Thymus (tissue), 11 donors: Measurements from ENCODE around the gene TAS2R38. TPM values are rescaled to one million over a fixed set of nuclear protein-coding genes. Genes with fewer than 3 reads are reported as not detected.
"Not testable (repeated sequence)": the region's sequence is repeated elsewhere in the genome, so short reads cannot be mapped to it uniquely, and the experiment has no call there.

Source experiments
- DNase-seq, 9 donors: peaks; one replicate each; pipeline ENCODE4 v3.0.0-alpha.2; 2013; ENCODE audit warnings: low spot score in 9 of 9, low read depth in 6 of 9, missing footprints in 1 of 9
- H3K27ac ChIP-seq, 2 donors: one replicate each; pipeline ENCODE4 v1.5.1; 2013; ENCODE audit warnings: control low read depth in 1 of 2, low read depth in 1 of 2, low read length in 1 of 2, mild to moderate bottlenecking in 1 of 2, moderate library complexity in 1 of 2
- H3K27me3 ChIP-seq, 2 donors: one replicate each; pipeline ENCODE4 v1.5.1; 2013; ENCODE audit warnings: low read length in 1 of 2; ENCODE audit not compliant: control insufficient read depth in 2 of 2, insufficient read depth in 1 of 2
- H3K36me3 ChIP-seq, 2 donors: one replicate each; pipeline ENCODE4 v1.5.1; 2013; ENCODE audit warnings: low read length in 1 of 2, mild to moderate bottlenecking in 1 of 2, moderate library complexity in 1 of 2; ENCODE audit not compliant: control insufficient read depth in 2 of 2, insufficient read depth in 2 of 2
- H3K4me1 ChIP-seq, 2 donors: one replicate each; pipeline ENCODE4 v1.5.1; 2013; ENCODE audit warnings: low read length in 2 of 2; ENCODE audit not compliant: control insufficient read depth in 2 of 2, insufficient read depth in 2 of 2
- H3K4me3 ChIP-seq, 2 donors: one replicate each; pipeline ENCODE4 v1.5.1; 2013; ENCODE audit warnings: low read length in 2 of 2, control low read depth in 1 of 2, mild to moderate bottlenecking in 1 of 2
- H3K9me3 ChIP-seq, 2 donors: one replicate each; pipeline ENCODE4 v1.5.1; 2013; ENCODE audit warnings: low read length in 1 of 2, mild to moderate bottlenecking in 1 of 2; ENCODE audit not compliant: control insufficient read depth in 2 of 2, insufficient read depth in 1 of 2
- WGBS: extraction: QIAGEN DNeasy Blood & Tissue Kit; methylation state at CpG from one replicate; pipeline ENCODE4 v1.1.7; 2013; 5-methylcytosine and 5-hydroxymethylcytosine counted together
- polyA plus RNA-seq: library from polyadenylated mRNA; stranded (reverse); fragments of 200-250 nt; gene quantifications from one replicate; pipeline ENCODE4 v1.2.3, GENCODE V29; 2013
- total RNA-seq: library from RNA; stranded (reverse); fragments of 120-200 nt; gene quantifications from one replicate; pipeline ENCODE4 v1.2.4, GENCODE V29; 2013
- donor health status: healthy.

TAS2R38 gene
- total and polyA plus RNA-seq, 2 donors: 0.05 TPM; not detected in 1

- no peaks in the 10 kb centered on the region for H3K36me3 ChIP-seq
- no peaks in the 10 kb centered on the region for H3K9me3 ChIP-seq
- no peak overlapping the region for H3K4me3 ChIP-seq
- H3K27me3 ChIP-seq: no peaks in the 10 kb centered on the region
- H3K27ac ChIP-seq: no peak overlapping the region
- 98% methylated on average over 3 of the region's 3 CpGs for WGBS
- no peaks in the 10 kb centered on the region for H3K4me1 ChIP-seq
- no peak for DNase-seq
These were observed 26.7 kb upstream of the TAS2R38 start for GRCh38 chr7:142000244-142000643.

GRCh38 chr7:141999058-141999623 is 25.6 kb upstream of the TAS2R38 start:
- H3K27ac ChIP-seq: no peak overlapping the region
- 77% methylated on average over 4 of the region's 4 CpGs for WGBS
- H3K36me3 ChIP-seq: no peaks in the 10 kb centered on the region
- no peaks in the 10 kb centered on the region for H3K9me3 ChIP-seq
- DNase-seq: no peak
- no peak overlapping the region for H3K4me3 ChIP-seq
- H3K4me1 ChIP-seq: no peaks in the 10 kb centered on the region
- no peaks in the 10 kb centered on the region for H3K27me3 ChIP-seq

- no peak overlapping the region for H3K4me3 ChIP-seq
- no peaks in the 10 kb centered on the region for H3K36me3 ChIP-seq
- H3K9me3 ChIP-seq: no peaks in the 10 kb centered on the region
- WGBS: 94% methylated on average over 1 of the region's 1 CpG
- H3K27ac ChIP-seq: no peak overlapping the region
- no peaks in the 10 kb centered on the region for H3K27me3 ChIP-seq
- H3K4me1 ChIP-seq: no peaks in the 10 kb centered on the region
- DNase-seq: no peak
These were observed 19.8 kb upstream of the TAS2R38 start for GRCh38 chr7:141993354-141993753.

GRCh38 chr7:141992688-141993087 is 19.1 kb upstream of the TAS2R38 start:
- Histone ChIP-seq H3K36me3 (no peaks in the 10 kb centered on the region), H3K27ac (no peak overlapping the region), H3K9me3 (no peaks in the 10 kb centered on the region), H3K4me1 (no peaks in the 10 kb centered on the region), H3K4me3 (no peak overlapping the region), H3K27me3 (no peaks in the 10 kb centered on the region)
- DNase-seq: no peak
- 95% methylated on average over 4 of the region's 4 CpGs for whole genome bisulfite sequencing

- no peaks in the 10 kb centered on the region for H3K4me1 ChIP-seq
- WGBS: 94% methylated on average over 2 of the region's 2 CpGs
- no peaks in the 10 kb centered on the region for H3K27me3 ChIP-seq
- no peaks in the 10 kb centered on the region for H3K9me3 ChIP-seq
- no peak for DNase-seq
- no peak overlapping the region for H3K4me3 ChIP-seq
- no peaks in the 10 kb centered on the region for H3K36me3 ChIP-seq
- H3K27ac ChIP-seq: no peak overlapping the region
These were observed 18.6 kb upstream of the TAS2R38 start for GRCh38 chr7:141992156-141992555.

- no peaks in the 10 kb centered on the region for H3K36me3 ChIP-seq
- 91% methylated on average over 6 of the region's 6 CpGs for WGBS
- no peak for DNase-seq
- H3K9me3 ChIP-seq: no peaks in the 10 kb centered on the region
- H3K27me3 ChIP-seq: no peaks in the 10 kb centered on the region
- H3K4me1 ChIP-seq: no peaks in the 10 kb centered on the region
- no peak overlapping the region for H3K27ac ChIP-seq
- no peak overlapping the region for H3K4me3 ChIP-seq
These were observed 17.6 kb upstream of the TAS2R38 start for GRCh38 chr7:141991140-141991539.

- DNase-seq: no peak
- Histone ChIP-seq H3K27me3 (no peaks in the 10 kb centered on the region), H3K36me3 (no peaks in the 10 kb centered on the region), H3K27ac (no peak overlapping the region), H3K4me3 (no peak overlapping the region), H3K4me1 (no peaks in the 10 kb centered on the region), H3K9me3 (no peaks in the 10 kb centered on the region)
- 95% methylated on average over 2 of the region's 2 CpGs for WGBS
These were observed 16.6 kb upstream of the TAS2R38 start for GRCh38 chr7:141990011-141990725.

GRCh38 chr7:141987803-141988202 is 14.2 kb upstream of the TAS2R38 start:
- H3K27ac ChIP-seq, H3K4me3 ChIP-seq, H3K27me3 ChIP-seq, H3K4me1 ChIP-seq, H3K36me3 ChIP-seq, DNase-seq, H3K9me3 ChIP-seq: not testable (repeated sequence)
- WGBS: 97% methylated on average over 4 of the region's 4 CpGs

- Histone ChIP-seq H3K27ac (no peak overlapping the region), H3K4me3 (no peak overlapping the region), H3K36me3 (no peaks in the 10 kb centered on the region), H3K4me1 (no peaks in the 10 kb centered on the region), H3K27me3 (no peaks in the 10 kb centered on the region), H3K9me3 (no peaks in the 10 kb centered on the region)
- 96% methylated on average over 2 of the region's 2 CpGs for WGBS
- no peak for DNase-seq
These were observed 13.3 kb upstream of the TAS2R38 start for GRCh38 chr7:141986923-141987322.
